SIG-M5 treated with dmso at 0.1 percent for 504 hours (cell line): ENCODE data around the gene LMO2.
A peak's percentile ranks its signal among the peaks of the same experiment; 100 is the strongest.
"Not testable (repeated sequence)": the region's sequence is repeated elsewhere in the genome, so short reads cannot be mapped to it uniquely, and the experiment has no call there.

ENCODE experiments used
- DNase-seq: peaks from one replicate; lab custom pipeline; 2025; ENCODE audit not compliant: unreplicated experiment; lab: John Stamatoyannopoulos, UW

Gene LMO2

DNA sequence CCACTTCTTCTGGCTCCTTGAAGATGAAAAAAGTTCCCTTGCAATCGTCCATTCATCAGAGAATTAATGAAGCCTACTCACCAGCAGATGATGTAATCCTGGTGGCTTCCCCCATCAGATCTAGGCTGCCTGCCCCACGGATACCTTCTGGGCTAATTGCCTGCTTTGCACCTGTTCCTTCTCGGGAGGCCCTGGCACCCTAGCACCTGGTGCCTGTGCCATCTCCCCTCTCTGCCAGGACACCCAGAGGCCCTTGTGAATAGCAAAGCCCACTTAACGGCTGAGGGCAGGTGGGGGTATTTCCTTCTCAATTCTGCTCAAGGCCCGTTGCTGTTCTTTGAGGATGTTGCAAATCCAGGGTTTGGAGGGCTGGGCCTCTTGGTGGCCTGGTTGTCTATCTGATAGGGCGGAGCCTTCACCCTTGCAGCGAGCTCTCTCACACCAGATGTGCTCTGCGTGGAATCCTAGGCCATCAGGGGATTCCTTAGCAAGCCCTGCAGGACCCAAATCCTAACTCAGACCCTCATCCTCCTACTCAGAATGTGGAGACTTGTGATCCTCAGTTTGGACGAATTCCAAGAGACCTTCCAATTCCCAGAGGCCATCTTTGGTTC is at the start of gene LMO2:
Gene LMO2, minus strand, starts transcription at position 363 of the 614 bp plus-strand sequence. CDS start 22,360 bp downstream, outside the sequence.
- DNase-seq: peak; percentile 90

DNA sequence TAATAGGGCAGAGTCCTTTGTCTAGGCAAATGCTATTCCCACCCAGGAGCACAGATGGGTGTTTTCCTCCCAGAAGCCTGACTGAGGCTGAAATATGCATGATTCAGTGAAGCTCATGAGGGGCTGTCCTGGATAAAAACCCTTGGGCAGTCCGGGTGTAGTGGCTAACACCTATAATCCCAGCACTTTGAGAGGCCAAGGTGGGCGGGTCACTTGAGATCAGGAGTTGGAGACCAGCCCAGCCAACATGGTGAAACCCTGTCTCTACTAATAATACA is 48.6 kb upstream of the LMO2 start:
- no peak for DNase-seq

- no peak for DNase-seq
These were observed 45.1 kb upstream of the LMO2 start for GRCh38 chr11:33936725-33937604.

- no peak for DNase-seq
These were observed 43.9 kb upstream of the LMO2 start for GRCh38 chr11:33935461-33936456.

- no peak for DNase-seq
These were observed 43.1 kb upstream of the LMO2 start for GRCh38 chr11:33935005-33935404.

DNA sequence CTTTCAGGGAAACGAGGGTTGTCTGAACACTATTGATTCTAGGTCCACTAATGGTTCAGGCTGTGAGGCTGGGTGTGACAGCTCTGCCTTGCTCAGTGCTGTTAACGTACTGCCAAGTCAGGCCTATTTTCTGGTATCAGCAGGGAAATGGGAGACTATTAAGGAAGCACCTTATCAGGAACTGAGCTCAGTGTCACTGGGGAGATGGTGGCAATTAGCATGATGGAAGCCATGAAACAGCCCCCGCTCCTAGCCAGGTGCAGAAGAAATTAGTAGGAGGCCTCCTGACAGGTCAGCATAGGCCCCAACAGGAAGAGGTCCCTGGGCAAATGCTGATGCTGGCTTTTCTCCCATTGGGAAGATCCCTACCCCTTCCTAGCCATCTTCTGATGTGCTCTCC is 42.6 kb upstream of the LMO2 start:
- no peak for DNase-seq

DNA sequence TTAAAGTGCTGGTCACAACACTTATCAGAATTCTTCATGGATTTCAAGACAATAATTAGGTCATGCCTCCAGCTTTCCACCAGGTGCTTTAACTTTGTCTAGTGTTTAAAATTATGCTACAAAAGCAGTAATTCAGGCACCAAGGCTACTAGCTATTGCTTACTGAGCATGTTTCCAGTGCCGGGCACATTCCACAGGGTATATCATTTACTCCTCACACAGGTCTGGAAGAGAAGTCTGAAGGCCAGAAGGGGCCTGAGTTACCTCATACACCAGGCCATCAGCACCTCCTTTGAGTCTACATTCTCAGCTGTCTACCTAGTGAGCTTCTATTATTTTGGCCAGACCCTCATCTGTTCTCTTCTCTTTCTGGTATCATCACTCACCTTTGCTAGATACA is 41.7 kb upstream of the LMO2 start:
- no peak for DNase-seq

DNA sequence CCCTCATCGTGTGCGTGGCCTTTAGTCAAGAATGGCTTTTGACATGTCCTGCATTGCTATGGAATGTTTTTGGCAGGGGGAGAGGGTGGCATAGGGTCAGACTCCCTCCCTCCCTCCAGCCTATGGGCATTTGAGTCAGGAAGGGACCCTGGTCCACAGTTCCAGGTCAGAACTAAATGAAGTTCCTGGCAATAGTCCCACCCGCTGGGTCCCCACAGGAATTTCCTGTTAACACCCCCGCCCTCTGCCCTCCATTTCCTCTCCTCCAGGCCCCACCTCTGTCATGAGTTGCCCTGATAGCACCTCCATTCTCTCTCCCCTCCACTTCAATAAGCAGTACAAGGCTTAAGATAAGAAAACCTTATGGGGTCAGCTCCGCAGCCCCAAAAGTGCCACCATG is 40.8 kb upstream of the LMO2 start:
- no peak for DNase-seq

DNA sequence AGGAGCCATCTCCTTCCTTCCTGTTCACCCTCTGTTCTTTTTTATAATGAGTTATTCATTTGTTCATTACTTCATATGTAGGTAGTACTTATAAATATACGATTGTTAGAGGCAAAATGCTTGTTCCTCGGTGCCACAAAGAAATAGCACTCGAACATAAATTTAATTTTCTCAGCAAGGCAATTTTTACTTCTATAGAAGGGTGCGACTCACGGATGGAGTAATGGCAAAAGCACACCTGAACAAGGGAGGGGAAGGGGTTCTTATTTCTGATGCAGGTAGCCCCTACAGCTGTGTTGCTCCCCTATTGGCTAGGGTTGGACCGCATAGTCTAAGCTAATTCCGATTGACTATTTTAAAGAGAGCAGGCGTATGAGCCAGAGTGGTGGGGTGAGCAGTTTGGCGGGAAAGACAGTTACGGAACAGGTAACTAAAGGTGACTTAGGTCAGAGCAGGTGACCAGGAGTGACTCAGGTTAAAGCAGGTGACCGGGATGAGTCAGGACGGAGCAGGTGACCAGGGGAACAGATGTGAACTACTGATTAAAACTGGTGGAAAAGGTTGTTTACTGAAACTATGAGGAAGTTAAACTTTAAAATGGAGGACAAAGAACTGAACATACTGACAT is 40.0 kb upstream of the LMO2 start:
- not testable (repeated sequence) for DNase-seq

DNA sequence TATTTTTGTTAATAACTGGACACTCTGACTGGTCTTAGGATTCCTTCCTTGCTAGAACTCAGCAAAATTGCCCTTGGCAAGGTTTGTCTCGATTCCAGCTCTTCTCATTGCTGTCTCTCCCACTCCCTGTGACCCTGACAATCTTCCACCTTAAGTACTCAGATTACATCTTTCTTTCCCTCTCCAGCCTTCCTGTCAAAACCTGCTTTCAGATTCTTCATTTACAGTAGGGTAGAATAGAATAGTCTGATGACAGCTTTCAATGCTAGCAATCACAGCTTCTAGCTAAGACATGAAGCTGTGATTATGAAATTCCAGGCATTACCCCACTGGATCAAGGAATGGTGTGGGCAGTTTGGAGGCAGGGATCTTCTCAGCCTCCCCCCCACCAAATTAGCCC is 39.2 kb upstream of the LMO2 start:
- DNase-seq: no peak

- DNase-seq: peak; percentile 98
These were observed 38.6 kb upstream of the LMO2 start for GRCh38 chr11:33930317-33931021.

GRCh38 chr11:33928564-33928963 is 36.7 kb upstream of the LMO2 start:
- no peak for DNase-seq

- DNase-seq: no peak
These were observed 35.0 kb upstream of the LMO2 start for GRCh38 chr11:33926671-33927552.

- no peak for DNase-seq
These were observed 32.5 kb upstream of the LMO2 start for GRCh38 chr11:33924341-33924740.

DNA sequence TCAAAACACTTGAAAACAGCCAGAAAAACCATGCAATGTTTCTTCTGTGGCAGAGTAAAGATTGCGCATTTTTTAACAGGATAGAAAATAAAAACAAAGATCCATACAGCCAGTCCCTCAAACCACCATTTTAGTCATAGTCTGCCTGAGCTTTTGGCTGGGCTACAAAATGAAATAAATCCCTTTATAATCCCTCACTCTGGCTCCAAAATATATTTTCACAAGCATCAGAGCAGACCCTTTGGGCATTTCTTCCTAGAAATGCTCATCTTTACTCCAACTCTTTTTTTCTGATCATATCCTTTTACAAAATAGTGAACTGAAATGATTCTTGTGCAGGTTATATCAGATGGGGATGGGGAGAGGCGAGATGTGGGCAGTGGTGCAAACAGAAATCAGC is 31.8 kb upstream of the LMO2 start:
- no peak for DNase-seq

DNA sequence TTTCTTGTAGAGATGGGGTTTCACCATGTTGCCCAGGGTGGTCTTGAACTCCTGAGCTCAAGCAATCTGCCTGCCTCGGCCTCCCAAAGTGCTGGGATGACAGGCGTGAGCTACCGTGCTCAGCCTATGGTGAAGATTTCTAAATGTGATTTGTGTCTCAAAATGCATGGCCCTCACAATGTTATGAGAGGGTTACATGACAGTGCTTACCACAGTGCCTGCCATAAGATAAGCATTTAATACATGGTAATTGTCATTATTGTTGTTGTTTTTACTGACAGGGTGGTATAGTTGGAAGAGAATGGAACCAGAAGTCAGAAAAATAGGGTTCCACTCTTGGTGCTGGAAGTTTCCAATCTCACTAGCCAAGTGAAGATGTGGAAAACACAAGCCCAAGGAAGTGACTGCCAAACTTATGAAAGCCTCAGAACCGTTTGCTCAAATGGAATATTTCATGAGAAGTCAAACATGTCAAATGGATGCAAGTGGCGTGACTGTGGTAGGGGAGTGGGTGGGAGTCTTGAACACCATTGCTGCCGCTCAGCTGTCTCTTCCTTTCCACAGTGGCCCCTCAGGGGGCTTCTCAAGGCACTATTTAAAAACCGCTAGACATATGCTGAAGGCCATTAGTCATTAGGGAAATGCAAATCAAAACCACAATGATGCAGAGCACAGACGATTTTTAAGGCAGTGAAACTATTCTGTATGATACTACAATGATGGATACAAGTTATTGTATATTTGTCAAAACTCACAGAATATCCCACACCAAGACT is 29.1 kb upstream of the LMO2 start:
- DNase-seq: peak; percentile 79

DNA sequence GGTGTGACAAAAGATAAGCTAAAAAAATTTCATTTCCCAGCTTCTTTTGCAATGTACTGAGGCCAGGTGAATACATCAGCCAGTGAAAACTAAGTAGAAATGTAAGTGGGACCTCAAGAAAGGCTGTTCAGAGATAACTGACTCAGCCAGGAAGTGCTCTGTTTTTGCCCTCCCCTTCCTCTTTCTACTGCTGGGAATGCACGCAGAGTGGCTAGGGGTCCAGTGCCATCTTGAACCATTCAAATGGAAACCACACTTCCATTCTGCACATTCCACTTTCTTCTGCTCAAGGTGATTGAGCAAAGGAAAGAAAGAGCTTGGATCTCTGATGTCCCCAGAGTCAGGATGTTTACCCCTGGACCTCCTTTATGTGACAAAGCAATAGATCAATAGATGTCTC is 27.8 kb upstream of the LMO2 start:
- DNase-seq: peak; percentile 26

GRCh38 chr11:33917402-33917801 is 25.5 kb upstream of the LMO2 start:
- DNase-seq: not testable (repeated sequence)

- no peak for DNase-seq
These were observed 24.9 kb upstream of the LMO2 start for GRCh38 chr11:33916736-33917135.
